HepG2 (cell line): ENCODE measurements around the gene NPSR1. TPM values are rescaled to one million over a fixed set of nuclear protein-coding genes. Genes with fewer than 3 reads are reported as not detected.

Experiments used
- ATAC-seq: fragments of 200-7000 bp; cut with Tn5 transposase; 3 replicates; pipeline ENCODE4 v1.9.1; 2020; ENCODE audit warnings: mild to moderate bottlenecking, moderate library complexity
- BruUV-seq: library from RNA; stranded (reverse); fragments of 400-500 nt; replicated peaks from 2 replicates; lab custom pipeline; 2021; lab: Mats Ljungman, UMichigan
- CTCF ChIA-PET: fragments of 300-600 bp; formaldehyde crosslinking; extraction: SDS; loops from one replicate; lab custom pipeline; 2021; ENCODE audit warnings: low total read pairs, inconsistent platforms, low intra/inter-chr PET ratio; lab: Yijun Ruan, JAX
- POLR2A ChIA-PET: fragments of 350-600 bp; sonication (Branson Sonifier 250); formaldehyde crosslinking; loops from one replicate; lab custom pipeline; 2020; ENCODE audit warnings: antibody characterized with exemption, inconsistent platforms; lab: Yijun Ruan, JAX
- DNase-seq: peaks from one replicate; pipeline ENCODE4 v3.0.0-alpha.2; 2015; ENCODE audit warnings: low spot score
- FAIRE-seq: peaks from 3 replicates; lab custom pipeline; 2011; peaks lifted over from hg19 to GRCh38; lab: Jason Lieb, UNC
- H2AFZ ChIP-seq: one replicate; pipeline ENCODE4 v1.6.1; 2011; ENCODE audit warnings: low read length, inconsistent platforms
- H3K27ac ChIP-seq: fragments of 300-600 bp; 3 replicates; pipeline ENCODE4 v1.8.0; 2011; ENCODE audit warnings: mixed run types, mild to moderate bottlenecking, mixed read lengths, low read length, inconsistent platforms; ENCODE audit not compliant: insufficient read depth; ENCODE audit errors: extremely low read length
- H3K27me3 ChIP-seq, 2 experiments: fragments of 200-600 bp in 1 of 2; 2 replicates in 1 of 2; 3 replicates in 1 of 2; pipeline versions ENCODE4 v1.6.0 to v1.8.0; 2011; ENCODE audit warnings: low read length in 2 of 2, mild to moderate bottlenecking in 2 of 2, moderate library complexity in 2 of 2, inconsistent platforms in 1 of 2; ENCODE audit not compliant: insufficient read depth in 2 of 2, control insufficient read depth in 1 of 2
- H3K36me3 ChIP-seq, 2 experiments: fragments of 200-600 bp in 1 of 2; replicated peaks in 1 of 2; 2 replicates in 1 of 2; 3 replicates in 1 of 2; pipeline versions ENCODE4 v1.5.1 to v1.8.0; 2011; ENCODE audit warnings: low read length in 2 of 2, inconsistent platforms in 1 of 2; ENCODE audit not compliant: insufficient read depth in 2 of 2, control insufficient read depth in 1 of 2
- H3K4me1 ChIP-seq: 2 replicates; pipeline ENCODE4 v1.5.1; 2012; ENCODE audit warnings: low read length, inconsistent platforms; ENCODE audit not compliant: insufficient read depth
- H3K4me2 ChIP-seq: 2 replicates; pipeline ENCODE4 v1.6.0; 2011; ENCODE audit warnings: low read depth, low read length, inconsistent platforms
- H3K4me3 ChIP-seq, 3 experiments: fragments of 200-600 bp in 1 of 3; sonication (generic), shearing (Covaris generic) in 1 of 3; replicated peaks in 1 of 3; 2 replicates each; pipeline ENCODE4 v1.5.1; 2011 to 2016; ENCODE audit warnings: low read length in 3 of 3, inconsistent platforms in 2 of 3, low read depth in 2 of 3, mild to moderate bottlenecking in 2 of 3, control low read depth in 1 of 3, mixed read lengths in 1 of 3; ENCODE audit not compliant: insufficient read depth in 1 of 3
- H3K79me2 ChIP-seq: one replicate; pipeline ENCODE4 v1.6.1; 2011; ENCODE audit warnings: low read length, inconsistent platforms; ENCODE audit not compliant: insufficient read depth
- H3K9ac ChIP-seq: 2 replicates; pipeline ENCODE4 v1.6.0; 2011; ENCODE audit warnings: mild to moderate bottlenecking, low read depth, low read length, inconsistent platforms; ENCODE audit not compliant: insufficient read depth
- H3K9me3 ChIP-seq: 2 replicates; pipeline ENCODE4 v1.5.1; 2012; ENCODE audit warnings: mild to moderate bottlenecking, low read length
- H4K20me1 ChIP-seq: 2 replicates; pipeline ENCODE4 v1.6.0; 2011; ENCODE audit warnings: inconsistent platforms, mild to moderate bottlenecking, low read length, moderate library complexity; ENCODE audit not compliant: insufficient read depth
- FOXJ3 ChIP-seq: sonication (generic); formaldehyde crosslinking; IDR thresholded peaks from 2 replicates; pipeline ENCODE4 v1.4.0; 2020; ENCODE audit warnings: missing genetic modification reagents, mild to moderate bottlenecking, borderline replicate concordance
- HBP1 ChIP-seq: IDR thresholded peaks from 2 replicates; pipeline ENCODE4 v1.6.1; 2016; ENCODE audit warnings: low read depth, control low read depth
- HNRNPUL1 ChIP-seq: fragments of 200-400 bp; formaldehyde crosslinking; IDR thresholded peaks from 2 replicates; pipeline ENCODE4 v1.6.1; 2017; ENCODE audit warnings: low read depth, mild to moderate bottlenecking, low read length, moderate library complexity
- IKZF5 ChIP-seq: IDR thresholded peaks from 2 replicates; pipeline ENCODE4 v1.6.1; 2018; ENCODE audit warnings: missing genetic modification reagents, mild to moderate bottlenecking, missing compliant biosample characterization
- MAF1 ChIP-seq: sonication (generic); formaldehyde crosslinking; IDR thresholded peaks from 2 replicates; pipeline ENCODE4 v1.5.0; 2020; ENCODE audit warnings: missing genetic modification reagents, borderline replicate concordance
- MBD4 ChIP-seq: IDR thresholded peaks from 2 replicates; pipeline ENCODE4 v1.6.1; 2012; ENCODE audit warnings: low read length, inconsistent platforms, borderline replicate concordance
- SMC3 ChIP-seq: IDR thresholded peaks from 2 replicates; pipeline ENCODE4 v1.6.1; 2011; ENCODE audit warnings: low read length, improper control_type of control experiment
- ZNF276 ChIP-seq: sonication (generic); formaldehyde crosslinking; IDR thresholded peaks from 2 replicates; pipeline ENCODE4 v1.4.0; 2020; ENCODE audit warnings: mild to moderate bottlenecking, low read depth, missing genetic modification reagents
- ZNF367 ChIP-seq: sonication (generic); formaldehyde crosslinking; IDR thresholded peaks from 2 replicates; pipeline ENCODE4 v1.4.0; 2020; ENCODE audit warnings: missing genetic modification reagents, borderline replicate concordance
- ZNF552 ChIP-seq: sonication (generic); formaldehyde crosslinking; IDR thresholded peaks from 2 replicates; pipeline ENCODE4 v1.9.0; 2022; ENCODE audit warnings: missing genetic modification reagents, mild to moderate bottlenecking, borderline replicate concordance
- ZNF563 ChIP-seq: sonication (generic); formaldehyde crosslinking; IDR thresholded peaks from 2 replicates; pipeline ENCODE4 v1.8.0; 2022; ENCODE audit warnings: mild to moderate bottlenecking, moderate library complexity, missing genetic modification reagents
- ZNF747 ChIP-seq: sonication (generic); formaldehyde crosslinking; IDR thresholded peaks from 2 replicates; pipeline ENCODE4 v1.8.1; 2023; ENCODE audit warnings: missing genetic modification reagents, mild to moderate bottlenecking, borderline replicate concordance
- ZNF780A ChIP-seq: sonication (generic); formaldehyde crosslinking; IDR thresholded peaks from 2 replicates; pipeline ENCODE4 v1.8.0; 2022; ENCODE audit warnings: mild to moderate bottlenecking, missing genetic modification reagents, moderate library complexity
- WGBS: methylation state at CpG from one replicate; pipeline ENCODE4 v1.1.6; 2017; ENCODE audit warnings: low lambda C conversion rate; 5-methylcytosine and 5-hydroxymethylcytosine counted together
- in situ Hi-C: cut with HindIII; loops from 2 replicates; pipeline ENCODE4 v1.10.0; 2017; ENCODE audit warnings: low pct_unique_long_range_greater_than_20kb; ENCODE audit not compliant: extremely low pct_ligation_motif_present
- intact Hi-C: fragments of 100-400 bp; cut with micrococcal nuclease; formaldehyde crosslinking; loops from one replicate; pipeline ENCODE4 v1.10.0; 2022; ENCODE audit not compliant: unreplicated experiment
- polyA plus RNA-seq, 8 experiments: library from polyadenylated mRNA; depleted of rRNA in 3 of 8; stranded (reverse) in 7 of 8; unstranded in 1 of 8; fragments of >200 nt; fragmentation: Illumina TruSeq in 4 of 8; extraction: Trizol in 4 of 8; gene quantifications; 2 replicates each; pipeline versions ENCODE4 v1.2.1 to v1.2.3, GENCODE V29; 2011 to 2016; ENCODE audit warnings: low read depth in 4 of 8, missing spikeins in 1 of 8, mixed read lengths in 1 of 8; ENCODE audit not compliant: insufficient read depth in 1 of 8
- total RNA-seq, 5 experiments: library from RNA; depleted of rRNA; stranded (reverse); fragments of >200 nt; fragmentation: Illumina TruSeq; extraction: Trizol; gene quantifications; 2 replicates each; pipeline ENCODE4 v1.2.3, GENCODE V29; 2016; ENCODE audit warnings: low read depth in 1 of 5
- TF ChIP-seq, protein P1 (sequence below): sonication (generic); formaldehyde crosslinking; IDR thresholded peaks from 2 replicates; pipeline ENCODE4 v1.4.0; 2020; ENCODE audit warnings: missing genetic modification reagents
- TF ChIP-seq, protein P2 (sequence below): sonication (generic); formaldehyde crosslinking; IDR thresholded peaks from 2 replicates; pipeline ENCODE4 v1.4.0; 2020; ENCODE audit warnings: mild to moderate bottlenecking, low read depth, missing genetic modification reagents
- TF ChIP-seq, protein P3 (sequence below): sonication (generic); formaldehyde crosslinking; IDR thresholded peaks from 2 replicates; pipeline ENCODE4 v1.5.0; 2020; ENCODE audit warnings: mild to moderate bottlenecking, missing genetic modification reagents

Gene NPSR1
- total and polyA plus RNA-seq, 2 of the 13 experiments (the other 11 are each of a cell fraction or from before 2014, with no cell fraction given), result not detected

GRCh38 chr7:34849986-34850385 lies 192.0 kb downstream of the NPSR1 start:
- Histone ChIP-seq H3K36me3 (no peaks in the 10 kb centered on the region), H3K9me3 (no peaks in the 10 kb centered on the region), H4K20me1 (no peaks in the 10 kb centered on the region), H3K27me3 (no peaks in the 10 kb centered on the region), H3K27ac (no peak overlapping the region), H3K9ac (no peak overlapping the region), H3K4me1 (peaks cover 7% of the 10 kb centered on the region; the same call in 1 of the 2 replicates), H3K79me2 (no peaks in the 10 kb centered on the region), H3K4me2 (no peak overlapping the region), H3K4me3 (no peak overlapping the region), H2AFZ (no peak overlapping the region)
- POLR2A ChIA-PET, result no interaction called here
- intact Hi-C loops, result no loop called here
- ATAC-seq (no peak), FAIRE-seq (no peak), DNase-seq (no peak)
- BruUV-seq, result no TSS peak
- 0% methylated on average over 1 of the region's 1 CpG for WGBS
- CTCF ChIA-PET, result no interaction called here
- in situ Hi-C loops, result no loop called here
- TF ChIP-seq ZNF747 (CRISPR knock-in tag) (no peak), FOXJ3 (CRISPR knock-in tag) (no peak), MBD4 (no peak), ZNF563 (no peak), MAF1 (CRISPR knock-in tag) (no peak), HBP1 (CRISPR knock-in tag) (no peak), HNRNPUL1 (no peak), IKZF5 (CRISPR knock-in tag) (no peak), ZNF276 (no peak), ZNF367 (CRISPR knock-in tag) (no peak), ZNF780A (CRISPR knock-in tag) (no peak), ZNF552 (CRISPR knock-in tag) (no peak), SMC3 (no peak)
- TF ChIP-seq, protein P1, sequence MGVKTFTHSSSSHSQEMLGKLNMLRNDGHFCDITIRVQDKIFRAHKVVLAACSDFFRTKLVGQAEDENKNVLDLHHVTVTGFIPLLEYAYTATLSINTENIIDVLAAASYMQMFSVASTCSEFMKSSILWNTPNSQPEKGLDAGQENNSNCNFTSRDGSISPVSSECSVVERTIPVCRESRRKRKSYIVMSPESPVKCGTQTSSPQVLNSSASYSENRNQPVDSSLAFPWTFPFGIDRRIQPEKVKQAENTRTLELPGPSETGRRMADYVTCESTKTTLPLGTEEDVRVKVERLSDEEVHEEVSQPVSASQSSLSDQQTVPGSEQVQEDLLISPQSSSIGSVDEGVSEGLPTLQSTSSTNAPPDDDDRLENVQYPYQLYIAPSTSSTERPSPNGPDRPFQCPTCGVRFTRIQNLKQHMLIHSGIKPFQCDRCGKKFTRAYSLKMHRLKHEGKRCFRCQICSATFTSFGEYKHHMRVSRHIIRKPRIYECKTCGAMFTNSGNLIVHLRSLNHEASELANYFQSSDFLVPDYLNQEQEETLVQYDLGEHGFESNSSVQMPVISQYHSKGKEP (CRISPR knock-in tag), result no peak
- TF ChIP-seq, protein P2, sequence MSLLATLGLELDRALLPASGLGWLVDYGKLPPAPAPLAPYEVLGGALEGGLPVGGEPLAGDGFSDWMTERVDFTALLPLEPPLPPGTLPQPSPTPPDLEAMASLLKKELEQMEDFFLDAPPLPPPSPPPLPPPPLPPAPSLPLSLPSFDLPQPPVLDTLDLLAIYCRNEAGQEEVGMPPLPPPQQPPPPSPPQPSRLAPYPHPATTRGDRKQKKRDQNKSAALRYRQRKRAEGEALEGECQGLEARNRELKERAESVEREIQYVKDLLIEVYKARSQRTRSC (CRISPR knock-in tag), result no peak
- TF ChIP-seq, protein P3, sequence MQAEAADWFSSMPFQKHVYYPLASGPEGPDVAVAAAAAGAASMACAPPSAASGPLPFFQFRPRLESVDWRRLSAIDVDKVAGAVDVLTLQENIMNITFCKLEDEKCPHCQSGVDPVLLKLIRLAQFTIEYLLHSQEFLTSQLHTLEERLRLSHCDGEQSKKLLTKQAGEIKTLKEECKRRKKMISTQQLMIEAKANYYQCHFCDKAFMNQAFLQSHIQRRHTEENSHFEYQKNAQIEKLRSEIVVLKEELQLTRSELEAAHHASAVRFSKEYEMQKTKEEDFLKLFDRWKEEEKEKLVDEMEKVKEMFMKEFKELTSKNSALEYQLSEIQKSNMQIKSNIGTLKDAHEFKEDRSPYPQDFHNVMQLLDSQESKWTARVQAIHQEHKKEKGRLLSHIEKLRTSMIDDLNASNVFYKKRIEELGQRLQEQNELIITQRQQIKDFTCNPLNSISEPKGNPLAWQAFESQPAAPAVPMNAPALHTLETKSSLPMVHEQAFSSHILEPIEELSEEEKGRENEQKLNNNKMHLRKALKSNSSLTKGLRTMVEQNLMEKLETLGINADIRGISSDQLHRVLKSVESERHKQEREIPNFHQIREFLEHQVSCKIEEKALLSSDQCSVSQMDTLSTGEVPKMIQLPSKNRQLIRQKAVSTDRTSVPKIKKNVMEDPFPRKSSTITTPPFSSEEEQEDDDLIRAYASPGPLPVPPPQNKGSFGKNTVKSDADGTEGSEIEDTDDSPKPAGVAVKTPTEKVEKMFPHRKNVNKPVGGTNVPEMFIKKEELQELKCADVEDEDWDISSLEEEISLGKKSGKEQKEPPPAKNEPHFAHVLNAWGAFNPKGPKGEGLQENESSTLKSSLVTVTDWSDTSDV (CRISPR knock-in tag), result no peak
